ENCODE data around the gene FRMD6. TPM values are rescaled to one million over a fixed set of nuclear protein-coding genes. Genes with fewer than 3 reads are reported as not detected.

FRMD6 gene
- total RNA-seq, 4 donors from 2014 or later, result 88.3 to 165 (median 119) TPM

GRCh38 chr14:51701951-51702350 lies 50.2 kb downstream of the FRMD6 start:
- H3K27me3 ChIP-seq, result no peaks in the 10 kb centered on the region
- H3K9me3 ChIP-seq, result no peaks in the 10 kb centered on the region
- WGBS, result 73% methylated on average over 3 of the region's 3 CpGs
- H3K27ac ChIP-seq, result no peak overlapping the region
- H3K4me3 ChIP-seq, result no peak overlapping the region
- H3K36me3 ChIP-seq, result peaks cover 41% of the 10 kb centered on the region
- no peak for DNase-seq (ENCODE audit: low spot score in 2 of 2)
- no peak for TF ChIP-seq POLR2AphosphoS5 (IDR thresholded peaks at IDR 0.05)
- TF ChIP-seq EP300 (IDR thresholded peaks at IDR 0.05), result no peak
- TF ChIP-seq POLR2A (IDR thresholded peaks at IDR 0.05), result no peak
- TF ChIP-seq CTCF (IDR thresholded peaks at IDR 0.05), result no peak
- H3K4me1 ChIP-seq, result peaks cover 10% of the 10 kb centered on the region

GRCh38 chr14:51703787-51704186 lies 52.1 kb downstream of the FRMD6 start:
- peaks cover 50% of the 10 kb centered on the region for H3K36me3 ChIP-seq
- H3K4me1 ChIP-seq, result peaks cover 10% of the 10 kb centered on the region
- no peak for DNase-seq (ENCODE audit: low spot score in 2 of 2)
- H3K27ac ChIP-seq, result no peak overlapping the region
- 70% methylated on average over 2 of the region's 2 CpGs for WGBS
- H3K27me3 ChIP-seq, result no peaks in the 10 kb centered on the region
- TF ChIP-seq POLR2AphosphoS5 (IDR thresholded peaks at IDR 0.05) (no peak), CTCF (IDR thresholded peaks at IDR 0.05) (no peak), EP300 (IDR thresholded peaks at IDR 0.05) (no peak), POLR2A (IDR thresholded peaks at IDR 0.05) (no peak)
- no peaks in the 10 kb centered on the region for H3K9me3 ChIP-seq
- no peak overlapping the region for H3K4me3 ChIP-seq

- Histone ChIP-seq H3K36me3 (peaks cover 55% of the 10 kb centered on the region), H3K9me3 (no peaks in the 10 kb centered on the region), H3K27ac (no peak overlapping the region), H3K27me3 (no peaks in the 10 kb centered on the region), H3K4me1 (peaks cover 4% of the 10 kb centered on the region), H3K4me3 (no peak overlapping the region)
- no peak for DNase-seq (ENCODE audit: low spot score in 2 of 2)
- 77% methylated on average over 3 of the region's 3 CpGs for WGBS
- TF ChIP-seq POLR2A (IDR thresholded peaks at IDR 0.05) (no peak), EP300 (IDR thresholded peaks at IDR 0.05) (no peak), CTCF (IDR thresholded peaks at IDR 0.05) (no peak), POLR2AphosphoS5 (IDR thresholded peaks at IDR 0.05) (no peak)
Observed at GRCh38 chr14:51704545-51704944, 52.8 kb downstream of the FRMD6 start.

- no peaks in the 10 kb centered on the region for H3K27me3 ChIP-seq
- TF ChIP-seq CTCF (IDR thresholded peaks at IDR 0.05) (no peak), EP300 (IDR thresholded peaks at IDR 0.05) (no peak), POLR2AphosphoS5 (IDR thresholded peaks at IDR 0.05) (no peak), POLR2A (IDR thresholded peaks at IDR 0.05) (no peak)
- peaks cover 65% of the 10 kb centered on the region for H3K36me3 ChIP-seq
- WGBS, result 72% methylated on average over 2 of the region's 2 CpGs
- H3K27ac ChIP-seq, result no peak overlapping the region
- DNase-seq (ENCODE audit: low spot score in 2 of 2), result no peak
- H3K4me3 ChIP-seq, result no peak overlapping the region
- H3K9me3 ChIP-seq, result no peaks in the 10 kb centered on the region
- H3K4me1 ChIP-seq, result no peaks in the 10 kb centered on the region
Observed at GRCh38 chr14:51707327-51707726, 55.6 kb downstream of the FRMD6 start.

GRCh38 chr14:51711505-51711904 lies 59.8 kb downstream of the FRMD6 start:
- TF ChIP-seq POLR2A (IDR thresholded peaks at IDR 0.05), result no peak
- TF ChIP-seq POLR2AphosphoS5 (IDR thresholded peaks at IDR 0.05), result no peak
- no peak for TF ChIP-seq EP300 (IDR thresholded peaks at IDR 0.05)
- TF ChIP-seq CTCF (IDR thresholded peaks at IDR 0.05), result no peak

More at GRCh38 chr14:51711505-51711904, 59.8 kb downstream of the FRMD6 start:
- Histone ChIP-seq H3K27ac (no peak overlapping the region), H3K4me1 (no peaks in the 10 kb centered on the region), H3K27me3 (no peaks in the 10 kb centered on the region), H3K4me3 (no peak overlapping the region), H3K36me3 (peaks cover 51% of the 10 kb centered on the region), H3K9me3 (no peaks in the 10 kb centered on the region)
- DNase-seq (ENCODE audit: low spot score in 2 of 2), result no peak
- 82% methylated on average over 2 of the region's 2 CpGs for WGBS

All from suprapubic skin (tissue), 4 donors.